Caco-2 (cell line): ENCODE results near the gene GDF15. TPM values are rescaled to one million over a fixed set of nuclear protein-coding genes. Genes with fewer than 3 reads are reported as not detected.

Experiments used
- BruUV-seq: library from RNA; stranded (reverse); fragments of 400-500 nt; replicated peaks from 2 replicates; lab custom pipeline; 2021; lab: Mats Ljungman, UMichigan
- CTCF ChIA-PET: fragments of 300-600 bp; sonication (Branson Sonifier 250); formaldehyde crosslinking; loops from one replicate; lab custom pipeline; 2022; ENCODE audit warnings: antibody characterized with exemption; lab: Charles Lee
- POLR2A ChIA-PET: fragments of 300-600 bp; sonication (Branson Sonifier 250); formaldehyde crosslinking; loops from one replicate; lab custom pipeline; 2022; ENCODE audit warnings: antibody characterized with exemption; lab: Charles Lee
- DNase-seq, 2 experiments: peaks; one replicate each; pipeline versions ENCODE4 v3.0.0 to v3.0.0-alpha.2; 2020 to 2022
- H3K27me3 ChIP-seq: replicated peaks from 2 replicates; pipeline ENCODE4 v1.6.0; 2011; ENCODE audit warnings: low read length; ENCODE audit not compliant: control insufficient read depth, insufficient read depth
- H3K36me3 ChIP-seq: 2 replicates; pipeline ENCODE4 v1.5.1; 2011; ENCODE audit warnings: low read length; ENCODE audit not compliant: control insufficient read depth, insufficient read depth
- H3K4me1 ChIP-seq: fragments of 250-450 bp; sonication (Bioruptor Pico); 2 replicates; pipeline ENCODE4 v1.5.1; 2020; ENCODE audit warnings: mild to moderate bottlenecking
- H3K4me3 ChIP-seq: 2 replicates; pipeline ENCODE4 v1.5.1; 2011; ENCODE audit warnings: low read depth, mild to moderate bottlenecking, control low read depth, low read length
- H3K9me3 ChIP-seq: fragments of 250-450 bp; sonication (Bioruptor Pico); 2 replicates; pipeline ENCODE4 v1.5.1; 2020; ENCODE audit warnings: mild to moderate bottlenecking, moderate library complexity
- H3K27ac Mint-ChIP-seq: one replicate; pipeline ENCODE4 v1.8.0; 2022; ENCODE audit warnings: mixed read lengths; ENCODE audit not compliant: unreplicated experiment
- H3K27me3 Mint-ChIP-seq: one replicate; pipeline ENCODE4 v1.8.0; 2022; ENCODE audit warnings: mixed read lengths; ENCODE audit not compliant: insufficient read depth, unreplicated experiment
- H3K36me3 Mint-ChIP-seq: one replicate; pipeline ENCODE4 v1.8.0; 2022; ENCODE audit warnings: mild to moderate bottlenecking, mixed read lengths; ENCODE audit not compliant: insufficient read depth, unreplicated experiment
- H3K4me1 Mint-ChIP-seq: one replicate; pipeline ENCODE4 v1.8.0; 2022; ENCODE audit warnings: low read depth, mixed read lengths; ENCODE audit not compliant: unreplicated experiment
- H3K4me3 Mint-ChIP-seq: one replicate; pipeline ENCODE4 v1.8.0; 2022; ENCODE audit warnings: mild to moderate bottlenecking, moderate library complexity, mixed read lengths; ENCODE audit not compliant: unreplicated experiment
- H3K9me3 Mint-ChIP-seq: one replicate; pipeline ENCODE4 v1.8.0; 2022; ENCODE audit warnings: mixed read lengths; ENCODE audit not compliant: unreplicated experiment
- CTCF ChIP-seq, 2 experiments: fragments of 200-600 bp in 1 of 2; IDR thresholded peaks; 1 replicate in 1 of 2; 2 replicates in 1 of 2; pipeline versions ENCODE4 v1.5.1 to v1.8.0; 2011 to 2022; ENCODE audit warnings: antibody characterized with exemption in 1 of 2, control low read depth in 1 of 2, inconsistent platforms in 1 of 2, low read depth in 1 of 2, low read length in 1 of 2, mild to moderate bottlenecking in 1 of 2, moderate library complexity in 1 of 2; ENCODE audit not compliant: insufficient read depth in 1 of 2, severe bottlenecking in 1 of 2, unreplicated experiment in 1 of 2
- intact Hi-C: fragments of 100-400 bp; cut with micrococcal nuclease; formaldehyde crosslinking; loops from one replicate; pipeline ENCODE4 v1.10.0; 2022; ENCODE audit not compliant: unreplicated experiment
- total RNA-seq: library from RNA; stranded (reverse); gene quantifications from 2 replicates; pipeline ENCODE4 v1.2.3, GENCODE V29; 2022

The GDF15 gene
- total RNA-seq, 1 experiment from 2014 or later: 56.1 TPM

- no TSS peak for BruUV-seq
- intact Hi-C loops: no loop called here
- Mint-ChIP-seq H3K4me3 (no peak overlapping the region), H3K27ac (no peak overlapping the region), H3K36me3 (peaks cover 7% of the 10 kb centered on the region), H3K9me3 (no peaks in the 10 kb centered on the region), H3K27me3 (no peaks in the 10 kb centered on the region), H3K4me1 (peaks cover 2% of the 10 kb centered on the region)
- H3K9me3 ChIP-seq: no peaks in the 10 kb centered on the region
- no peak for DNase-seq
- POLR2A ChIA-PET: no interaction called here
- no peaks in the 10 kb centered on the region for H3K36me3 ChIP-seq
- no peak for TF ChIP-seq CTCF (IDR thresholded peaks at IDR 0.05; ENCODE audit: insufficient read depth in 1 of 2, low read depth in 1 of 2, low read length in 1 of 2, severe bottlenecking in 1 of 2, unreplicated experiment in 1 of 2)
- no peaks in the 10 kb centered on the region for H3K27me3 ChIP-seq
- CTCF ChIA-PET: no interaction called here
- peaks cover 8% of the 10 kb centered on the region; the same call in 1 of the 2 replicates for H3K4me1 ChIP-seq
- H3K4me3 ChIP-seq: no peak overlapping the region
These were observed 42.3 kb downstream of the GDF15 start for GRCh38 chr19:18428173-18428786.

- H3K27ac Mint-ChIP-seq: no peak overlapping the region
- no TSS peak for BruUV-seq
- H3K9me3 Mint-ChIP-seq: no peaks in the 10 kb centered on the region
- CTCF ChIA-PET: no interaction called here
- no peak overlapping the region for H3K4me3 Mint-ChIP-seq
- Histone ChIP-seq H3K36me3 (no peaks in the 10 kb centered on the region), H3K4me1 (peaks cover 2% of the 10 kb centered on the region; the same call in 1 of the 2 replicates), H3K27me3 (no peaks in the 10 kb centered on the region), H3K4me3 (no peak overlapping the region), H3K9me3 (no peaks in the 10 kb centered on the region)
- intact Hi-C loops: no loop called here
- TF ChIP-seq CTCF (IDR thresholded peaks at IDR 0.05; ENCODE audit: insufficient read depth in 1 of 2, low read depth in 1 of 2, low read length in 1 of 2, severe bottlenecking in 1 of 2, unreplicated experiment in 1 of 2): no peak
- no peak for DNase-seq
- POLR2A ChIA-PET: no interaction called here
- H3K36me3 Mint-ChIP-seq: peaks cover 9% of the 10 kb centered on the region
- H3K4me1 Mint-ChIP-seq: no peaks in the 10 kb centered on the region
- no peaks in the 10 kb centered on the region for H3K27me3 Mint-ChIP-seq
These were observed 43.1 kb downstream of the GDF15 start for GRCh38 chr19:18428787-18429674.

GRCh38 chr19:18429717-18430416 is 43.9 kb downstream of the GDF15 start:
- Histone ChIP-seq H3K36me3 (no peaks in the 10 kb centered on the region; the same call in 1 of the 2 replicates), H3K27me3 (no peaks in the 10 kb centered on the region), H3K9me3 (no peaks in the 10 kb centered on the region), H3K4me3 (no peak overlapping the region), H3K4me1 (no peaks in the 10 kb centered on the region)
- Mint-ChIP-seq H3K27ac (no peak overlapping the region), H3K36me3 (peaks cover 18% of the 10 kb centered on the region), H3K4me1 (no peaks in the 10 kb centered on the region), H3K27me3 (no peaks in the 10 kb centered on the region), H3K9me3 (no peaks in the 10 kb centered on the region), H3K4me3 (no peak overlapping the region)
- no TSS peak for BruUV-seq
- POLR2A ChIA-PET: no interaction called here
- no peak for TF ChIP-seq CTCF (IDR thresholded peaks at IDR 0.05; ENCODE audit: insufficient read depth in 1 of 2, low read depth in 1 of 2, low read length in 1 of 2, severe bottlenecking in 1 of 2, unreplicated experiment in 1 of 2)
- intact Hi-C loops: no loop called here
- no peak for DNase-seq
- CTCF ChIA-PET: no interaction called here
